ENCODE measurements around the gene NPDC1.

NPDC1 gene

DNA sequence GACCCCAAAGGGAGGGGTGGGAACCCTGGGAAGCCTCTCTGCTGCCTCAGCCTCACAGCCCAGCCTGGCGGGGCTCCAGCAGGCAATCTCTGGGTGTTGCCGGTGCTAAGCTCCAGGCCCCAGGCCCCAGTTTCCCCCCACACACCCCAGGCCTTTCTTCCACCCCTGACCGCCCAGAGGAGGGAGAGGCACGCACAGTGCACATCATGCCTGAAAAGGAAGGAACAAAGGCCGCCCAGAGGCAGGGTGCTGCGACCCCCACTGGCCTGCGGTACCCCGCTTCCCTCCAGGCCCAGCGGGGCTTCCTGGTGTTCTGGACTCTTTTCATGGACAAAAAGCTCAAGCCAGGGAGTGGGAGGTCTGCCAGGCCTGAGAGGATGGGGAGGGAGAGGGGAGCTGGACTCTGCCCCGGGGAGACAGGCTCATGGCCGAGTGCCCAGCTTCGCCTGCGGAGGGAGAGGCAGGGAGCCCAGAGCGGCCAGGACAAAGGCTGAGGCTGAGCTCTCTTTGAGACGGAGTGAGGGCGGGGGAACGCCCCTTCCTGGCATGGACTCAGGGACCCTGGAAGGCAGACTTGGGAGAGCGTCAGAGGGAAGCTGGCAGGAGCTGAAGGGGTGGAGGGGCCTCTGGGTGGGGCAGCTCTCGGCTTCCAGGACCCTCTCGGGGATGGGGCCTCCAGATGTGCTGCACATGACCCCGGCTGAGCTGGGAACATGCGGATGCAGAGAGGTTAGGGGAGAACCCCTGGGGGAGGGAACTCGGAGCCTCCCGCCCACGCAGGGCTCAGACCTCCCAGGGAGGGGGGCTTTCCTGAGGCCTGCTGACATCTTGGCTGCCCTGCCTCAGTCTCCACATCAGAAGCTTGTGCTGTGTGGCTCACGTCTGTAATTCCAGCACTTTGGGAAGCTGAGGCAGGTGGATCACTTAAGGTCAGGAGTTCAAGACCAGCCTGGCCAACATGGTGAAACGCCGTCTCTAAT, 9.7 kb upstream of the NPDC1 start:
- no peak for DNase-seq (ENCODE audit: low read depth)

DNA sequence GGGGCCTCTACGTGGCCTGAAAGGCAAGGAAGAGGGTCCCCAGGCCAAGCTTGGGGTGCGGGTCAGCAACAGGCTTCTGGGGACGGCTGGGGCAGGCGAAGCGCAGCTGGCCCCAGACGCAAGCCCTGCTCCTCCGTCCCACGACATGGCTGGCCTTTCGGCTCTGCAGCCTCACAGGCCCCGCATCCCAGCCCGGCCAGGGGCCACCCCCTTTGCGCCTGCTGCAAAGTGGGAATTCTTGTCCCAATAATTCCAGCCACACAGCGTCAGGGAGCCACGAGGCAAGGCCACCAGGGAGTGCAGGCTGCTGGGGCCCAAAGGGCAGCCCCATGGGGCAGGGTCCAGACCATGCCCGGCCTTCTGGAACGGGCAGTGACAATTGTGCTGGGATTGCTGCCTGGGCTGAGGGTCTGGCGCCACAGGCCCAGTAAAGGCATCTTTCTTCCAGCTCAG, 9.0 kb upstream of the NPDC1 start:
- DNase-seq (ENCODE audit: low read depth) = no peak

GRCh38 chr9:137053944-137054931, 8.3 kb upstream of the NPDC1 start, which contains the start of gene ENTPD2:
TSS of gene ENTPD2 (minus strand) at chr9:137054061. CDS start at chr9:137053997, 64 bp downstream.
- DNase-seq (ENCODE audit: low read depth) = no peak

- DNase-seq (ENCODE audit: low read depth) = no peak
These were observed 7.3 kb upstream of the NPDC1 start for GRCh38 chr9:137052998-137053943.

- DNase-seq (ENCODE audit: low read depth) = no peak
These were observed 6.3 kb upstream of the NPDC1 start for GRCh38 chr9:137052293-137052692.

- no peak for DNase-seq (ENCODE audit: low read depth)
These were observed 5.3 kb upstream of the NPDC1 start for GRCh38 chr9:137051145-137051724.

GRCh38 chr9:137050570-137050969, 4.6 kb upstream of the NPDC1 start:
- no peak for DNase-seq (ENCODE audit: low read depth)

- DNase-seq (ENCODE audit: low read depth) = no peak
These were observed 3.8 kb upstream of the NPDC1 start for GRCh38 chr9:137049544-137050449.

DNA sequence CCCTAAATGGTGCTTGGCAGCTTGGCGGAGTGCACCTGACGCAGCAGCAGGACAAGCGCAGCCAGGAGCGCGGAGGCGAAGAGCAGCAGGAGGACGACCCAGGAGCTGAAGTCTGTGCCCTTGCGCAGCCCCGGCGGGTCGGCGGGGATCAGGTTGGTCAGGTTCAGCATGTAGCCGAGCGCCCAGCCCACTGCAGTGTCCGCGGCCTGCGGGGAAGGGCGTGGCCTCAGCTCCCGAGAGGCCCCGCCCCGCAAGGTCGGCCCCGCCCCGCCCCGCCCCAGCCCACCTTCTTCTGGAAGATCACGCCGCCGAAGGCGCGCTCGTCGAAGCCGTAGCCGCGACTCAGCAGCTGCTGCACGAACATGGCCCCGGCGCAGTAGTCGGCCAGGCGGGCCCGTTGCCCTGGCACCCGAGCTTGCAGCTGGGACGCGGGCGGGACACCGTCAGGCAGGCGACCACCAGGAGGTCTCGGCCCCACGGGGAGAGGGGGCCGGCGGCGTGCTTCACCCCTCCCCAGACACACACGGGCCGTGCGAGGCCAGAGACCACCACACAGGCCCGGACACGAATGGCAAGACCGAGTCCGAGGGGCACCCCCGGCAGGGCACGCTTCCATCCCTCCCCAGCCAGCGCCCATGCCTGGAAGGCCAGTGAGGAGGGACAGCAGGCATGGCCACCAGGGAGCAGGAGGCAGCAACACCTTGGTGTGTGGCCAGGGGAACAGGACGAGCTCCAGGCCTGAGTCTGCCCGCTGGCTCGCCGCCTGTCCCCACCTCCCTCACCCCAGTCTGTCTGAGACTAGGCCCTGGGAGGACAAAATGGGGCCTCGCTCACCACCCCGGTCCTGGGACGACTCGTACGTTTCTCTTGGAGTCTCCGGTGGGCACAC, 2.9 kb upstream of the NPDC1 start:
- no peak for DNase-seq (ENCODE audit: low read depth)

DNA sequence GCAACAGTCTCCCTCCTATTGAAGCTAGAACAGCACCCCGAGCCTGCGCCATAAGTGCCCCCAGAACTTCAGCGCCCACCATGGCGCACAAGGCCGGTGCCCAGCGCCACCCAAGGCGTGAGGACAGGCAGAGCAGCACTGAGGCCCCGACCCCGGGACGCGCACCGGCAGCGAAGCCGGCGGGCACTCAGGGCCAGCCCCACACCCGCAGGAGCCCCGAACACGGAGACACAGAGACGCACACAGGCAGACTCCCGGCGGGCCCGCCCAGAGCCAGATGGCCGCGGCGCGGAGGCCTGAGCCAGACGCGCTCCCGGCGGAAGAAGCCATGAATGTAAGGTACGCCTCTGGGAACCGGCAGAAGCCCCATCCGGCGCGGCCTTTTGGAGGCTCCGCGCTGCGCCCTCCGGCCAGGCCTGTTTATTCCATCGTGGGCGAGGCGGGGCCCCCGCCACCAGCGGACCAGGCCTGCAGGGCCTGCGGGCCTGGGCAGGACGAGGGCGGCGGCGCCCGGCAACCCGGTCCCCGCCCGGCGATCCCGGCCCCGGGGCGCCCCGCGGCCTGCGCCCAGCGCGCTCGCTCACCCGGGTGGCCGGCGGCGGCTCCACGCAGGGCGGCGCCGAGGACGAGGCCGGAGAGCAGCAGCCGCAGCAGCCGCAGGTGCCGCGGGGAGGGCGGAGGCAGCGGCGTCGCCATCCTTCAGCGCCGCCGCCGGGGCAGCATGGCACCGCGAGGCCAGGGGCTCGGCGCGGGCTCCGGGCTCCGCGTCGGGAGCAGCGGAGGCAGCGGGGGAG, 486 bp downstream of the NPDC1 start:
- DNase-seq (ENCODE audit: low read depth) = no peak

DNA sequence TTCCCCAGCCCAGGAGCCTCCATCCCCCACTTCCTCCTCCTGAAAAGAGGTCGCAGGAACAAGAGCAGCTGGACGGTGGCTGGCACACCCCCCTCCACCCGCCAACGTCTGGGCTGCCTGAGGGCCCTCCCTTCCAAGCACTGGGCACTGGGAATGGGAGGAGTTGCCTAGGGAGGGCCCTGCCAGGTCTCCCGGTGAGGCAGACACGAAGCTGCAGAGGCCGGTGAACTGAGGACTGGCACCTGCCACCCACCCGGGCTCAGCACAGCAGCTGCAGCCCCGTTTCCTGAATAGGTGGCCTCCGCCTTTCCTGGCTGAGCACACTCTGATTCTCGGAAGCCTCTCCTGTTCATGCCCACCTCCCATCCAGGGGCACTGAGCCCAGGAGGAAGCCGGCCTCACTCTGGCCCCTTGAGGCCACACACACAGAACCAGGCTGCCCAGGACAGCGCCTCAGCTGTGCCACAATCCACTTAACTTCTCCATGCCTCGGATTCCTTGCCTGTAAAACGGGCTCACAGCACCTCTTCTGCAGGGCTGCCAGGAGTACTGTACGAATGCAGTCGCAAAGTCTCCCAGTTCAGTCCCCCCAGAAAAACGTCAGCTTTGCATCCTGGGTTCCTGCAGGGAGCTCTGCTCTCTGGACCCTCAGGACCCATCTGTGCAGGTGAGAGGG, 1.3 kb downstream of the NPDC1 start:
- no peak for DNase-seq (ENCODE audit: low read depth)

DNA sequence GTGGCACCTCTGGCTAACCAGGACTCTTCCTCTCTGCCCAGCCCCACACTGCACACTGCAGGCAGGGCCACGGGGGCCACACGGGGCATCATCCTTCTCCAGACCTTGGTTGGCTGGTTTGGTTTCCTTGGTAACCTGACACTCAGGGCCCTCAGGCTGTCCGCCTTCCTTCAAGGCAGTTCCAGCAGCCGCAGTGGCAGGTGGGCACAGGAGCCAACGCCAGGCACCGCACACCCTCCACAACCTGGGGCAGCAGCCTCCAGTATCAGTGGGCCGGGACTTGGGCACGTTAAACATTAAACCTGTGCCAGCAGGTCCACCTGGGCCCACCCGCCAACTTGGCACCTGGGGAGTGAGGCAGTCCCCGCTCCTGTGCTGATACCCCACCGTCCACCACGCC, 1.9 kb downstream of the NPDC1 start:
- no peak for DNase-seq (ENCODE audit: low read depth)

DNA sequence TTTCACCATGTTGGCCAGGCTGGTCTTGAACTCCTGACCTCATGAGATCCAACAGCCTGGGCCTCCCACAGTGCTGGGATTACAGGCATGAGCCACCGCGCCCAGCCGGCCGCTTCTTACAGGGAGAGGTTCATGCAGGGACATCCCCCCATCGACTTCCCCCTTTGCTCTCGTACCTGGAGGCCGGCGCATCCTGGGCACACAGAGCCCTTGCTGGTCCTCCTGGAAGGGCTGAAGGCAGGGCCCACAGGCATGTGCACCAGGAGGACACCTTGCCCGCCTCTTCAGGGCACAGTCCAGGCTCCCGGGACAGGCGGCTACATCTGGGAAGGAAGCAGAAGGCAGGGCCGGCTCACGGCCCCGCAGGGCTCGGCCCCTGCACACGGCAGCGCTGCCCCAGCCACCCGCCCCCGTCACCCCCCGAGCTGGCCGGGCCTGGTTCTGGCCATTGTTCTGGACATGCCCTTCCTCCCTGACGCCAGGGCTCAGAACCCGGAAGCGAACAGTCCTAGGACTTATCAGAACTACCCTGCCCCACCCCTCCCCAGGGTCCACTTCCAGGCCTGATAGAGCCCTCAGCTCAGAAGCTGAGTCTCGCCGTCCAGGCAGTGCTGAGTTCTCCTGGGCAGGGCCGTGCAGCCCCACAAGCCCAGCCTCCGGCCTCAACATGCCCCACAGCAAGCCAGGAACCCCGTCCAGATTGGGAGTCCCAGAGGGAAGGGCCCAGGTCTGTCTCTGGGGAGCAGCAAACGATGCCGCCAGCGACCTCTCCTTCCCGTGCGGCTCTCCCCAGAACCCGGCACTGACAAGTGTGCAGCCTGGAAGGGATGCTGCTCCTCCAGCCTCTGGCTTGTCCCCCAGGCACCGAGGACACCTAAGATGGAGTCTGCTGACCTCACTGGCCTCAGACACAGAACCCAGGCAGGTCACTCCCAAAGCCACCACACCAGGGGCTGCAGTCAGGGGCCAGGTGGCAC, 2.9 kb downstream of the NPDC1 start:
- DNase-seq (ENCODE audit: low read depth) = no peak

- DNase-seq (ENCODE audit: low read depth) = no peak
These were observed 4.9 kb downstream of the NPDC1 start for GRCh38 chr9:137041124-137041523.

DNA sequence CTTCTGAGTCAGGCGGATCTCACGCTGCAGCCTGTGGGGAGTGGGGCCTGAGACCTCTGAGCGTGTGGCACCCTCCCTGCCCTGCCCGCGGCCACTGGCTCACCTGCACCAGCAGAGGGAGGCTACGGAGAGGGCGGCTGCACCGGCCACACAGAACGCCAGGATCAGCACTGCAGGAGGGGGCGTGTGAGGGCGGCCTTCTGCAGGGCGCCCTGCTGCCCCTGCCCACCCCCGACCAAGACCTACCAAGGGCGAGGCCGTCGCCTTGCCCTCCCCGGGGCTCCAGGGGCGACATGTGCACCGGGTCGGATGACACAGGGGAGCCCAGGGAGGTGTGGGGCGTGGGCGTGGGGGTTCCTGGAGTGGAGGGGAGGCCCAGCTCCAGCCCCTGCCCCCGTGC, 5.4 kb downstream of the NPDC1 start:
- DNase-seq (ENCODE audit: low read depth) = no peak

All from stimulated activated CD8-positive, alpha-beta memory T cell treated with anti-CD3 and anti-CD28 coated beads, Interleukin-4, amount 100 ng/mL, for 24 hours (primary cell).